Left lung (tissue), 10 donors: ENCODE measurements around the gene SETX. TPM values are rescaled to one million over a fixed set of nuclear protein-coding genes. Genes with fewer than 3 reads are reported as not detected.
A peak's percentile ranks its signal among the peaks of the same experiment; 100 is the strongest.

ENCODE experiments used
- ATAC-seq: fragments of 200-7000 bp; cut with Tn5 transposase; one replicate; pipeline ENCODE4 v1.9.1; 2020; ENCODE audit warnings: moderate library complexity
- DNase-seq, 4 donors: peaks; one replicate each; pipeline ENCODE4 v3.0.0-alpha.2; 2013 to 2020
- H3K27ac ChIP-seq, 2 donors: fragments of 200-600 bp; sonication (generic) in 1 of 2; one replicate each; pipeline versions ENCODE4 v1.5.0 to v1.8.0; 2020 to 2021
- H3K27me3 ChIP-seq, 2 donors: fragments of 200-600 bp; sonication (generic) in 1 of 2; one replicate each; pipeline versions ENCODE4 v1.5.0 to v1.8.0; 2020 to 2021
- H3K36me3 ChIP-seq, 2 donors: fragments of 200-600 bp; sonication (generic) in 1 of 2; one replicate each; pipeline versions ENCODE4 v1.5.0 to v1.8.0; 2020 to 2021
- H3K4me1 ChIP-seq, 2 donors: fragments of 200-600 bp; one replicate each; pipeline ENCODE4 v1.8.0; 2021
- H3K4me3 ChIP-seq, 2 donors: fragments of 200-600 bp; sonication (generic) in 1 of 2; one replicate each; pipeline versions ENCODE4 v1.5.0 to v1.8.0; 2020 to 2021; ENCODE audit warnings: mild to moderate bottlenecking in 1 of 2
- H3K9me3 ChIP-seq, 2 donors: fragments of 200-600 bp; sonication (generic) in 1 of 2; one replicate each; pipeline versions ENCODE4 v1.5.0 to v1.8.0; 2020 to 2021
- CTCF ChIP-seq, 2 donors: fragments of 200-600 bp; sonication (generic) in 1 of 2; IDR thresholded peaks; one replicate each; pipeline versions ENCODE4 v1.5.0 to v1.8.0; 2021; ENCODE audit warnings: antibody characterized with exemption in 2 of 2
- intact Hi-C, 2 donors: fragments of 100-400 bp; cut with DNase I; formaldehyde crosslinking; loops; one replicate each; pipeline versions ENCODE4 v1.11.2 to v1.14.2; 2022
- polyA plus RNA-seq, 6 donors: library from polyadenylated mRNA; unstranded; fragments of 120-200 nt; gene quantifications; one replicate each; pipeline ENCODE4 v1.2.1, GENCODE V29; 2013; ENCODE audit not compliant: insufficient read length in 6 of 6
- total RNA-seq, 2 donors: library from RNA; stranded (reverse); fragmentation: NEBNext Ultra II Directional; extraction: Animal tissue kit (Norgen Biotek cat#: 25700); gene quantifications; one replicate each; pipeline ENCODE4 v1.2.1, GENCODE V29; 2021
- donor health status: DM: no; HTN: yes; CAD: no.
- donor health status: DM: no; HTN: no; CAD: no.

The SETX gene
- total and polyA plus RNA-seq, 8 donors: 42.2 to 68.9 (median 62.2) TPM

- no peak overlapping the region for H3K27ac ChIP-seq
- peaks cover 0 to 10% of the 10 kb centered on the region in 2 donors for H3K4me1 ChIP-seq
- peaks cover 0 to 91% of the 10 kb centered on the region in 2 donors for H3K36me3 ChIP-seq
- DNase-seq (no peak), ATAC-seq (no peak)
- TF ChIP-seq CTCF (IDR thresholded peaks at IDR 0.05): no peak
- no peaks in the 10 kb centered on the region for H3K27me3 ChIP-seq
- H3K4me3 ChIP-seq: no peak overlapping the region
- no peaks in the 10 kb centered on the region for H3K9me3 ChIP-seq
- intact Hi-C loops: no loop called here
Measured at GRCh38 chr9:132324425-132324824, 30.4 kb downstream of the SETX start.

- intact Hi-C loops: no loop called here
- Histone ChIP-seq H3K9me3 (no peaks in the 10 kb centered on the region), H3K4me1 (peaks cover 0 to 14% of the 10 kb centered on the region in 2 donors), H3K27me3 (no peaks in the 10 kb centered on the region), H3K27ac (no peak overlapping the region), H3K4me3 (no peak overlapping the region), H3K36me3 (peaks cover 0 to 87% of the 10 kb centered on the region in 2 donors)
- DNase-seq: no peak
- no peak for TF ChIP-seq CTCF (IDR thresholded peaks at IDR 0.05)
- peak; percentile 49 for ATAC-seq
Measured at GRCh38 chr9:132319421-132320110, 35.2 kb downstream of the SETX start.

- no peak for TF ChIP-seq CTCF (IDR thresholded peaks at IDR 0.05)
- peaks cover 0 to 4% of the 10 kb centered on the region in 2 donors for H3K4me1 ChIP-seq
- intact Hi-C loops: no loop called here
- H3K36me3 ChIP-seq: peaks cover 0 to 84% of the 10 kb centered on the region in 2 donors
- H3K4me3 ChIP-seq: no peak overlapping the region
- H3K9me3 ChIP-seq: no peaks in the 10 kb centered on the region
- H3K27ac ChIP-seq: no peak overlapping the region
- DNase-seq: no peak
- ATAC-seq: no peak
- no peaks in the 10 kb centered on the region for H3K27me3 ChIP-seq
Measured at GRCh38 chr9:132312873-132313272, 41.9 kb downstream of the SETX start.

- Histone ChIP-seq H3K36me3 (peaks cover 0 to 84% of the 10 kb centered on the region in 2 donors), H3K9me3 (no peaks in the 10 kb centered on the region), H3K27ac (no peak overlapping the region), H3K27me3 (no peaks in the 10 kb centered on the region), H3K4me1 (peaks cover 0 to 4% of the 10 kb centered on the region in 2 donors), H3K4me3 (no peak overlapping the region)
- no peak for DNase-seq
- TF ChIP-seq CTCF (IDR thresholded peaks at IDR 0.05): no peak
- intact Hi-C loops: no loop called here
- no peak for ATAC-seq
Measured at GRCh38 chr9:132312426-132312825, 42.4 kb downstream of the SETX start.

- DNase-seq (no peak), ATAC-seq (no peak)
- no peak for TF ChIP-seq CTCF (IDR thresholded peaks at IDR 0.05)
- peaks cover 0 to 4% of the 10 kb centered on the region in 2 donors for H3K4me1 ChIP-seq
- intact Hi-C loops: no loop called here
- H3K9me3 ChIP-seq: no peaks in the 10 kb centered on the region
- H3K4me3 ChIP-seq: no peak overlapping the region
- H3K27ac ChIP-seq: no peak overlapping the region
- H3K36me3 ChIP-seq: peaks cover 0 to 84% of the 10 kb centered on the region in 2 donors
- H3K27me3 ChIP-seq: no peaks in the 10 kb centered on the region
Measured at GRCh38 chr9:132311978-132312377, 42.8 kb downstream of the SETX start.
